H9 (cell line): ENCODE measurements around the gene TRPV5. TPM values are rescaled to one million over a fixed set of nuclear protein-coding genes. Genes with fewer than 3 reads are reported as not detected.

ENCODE experiments used
- DNase-seq: peaks from one replicate; pipeline ENCODE4 v3.0.0-alpha.2; 2017
- H2AFZ ChIP-seq: one replicate; pipeline ENCODE4 v1.6.1; 2013; ENCODE audit warnings: mild to moderate bottlenecking, low read length, control low read depth, moderate library complexity
- H2AK5ac ChIP-seq: 2 replicates; pipeline ENCODE4 v1.6.1; 2013; ENCODE audit warnings: low read length, control low read depth, mixed read lengths; ENCODE audit not compliant: insufficient read length
- H2BK120ac ChIP-seq: one replicate; pipeline ENCODE4 v1.6.1; 2013; ENCODE audit warnings: low read depth, mild to moderate bottlenecking, low read length, control low read depth, inconsistent platforms; ENCODE audit not compliant: poor library complexity, severe bottlenecking
- H2BK12ac ChIP-seq: 2 replicates; pipeline ENCODE4 v1.6.1; 2013; ENCODE audit warnings: low read length, control low read depth, mixed read lengths, low read depth; ENCODE audit not compliant: insufficient read length
- H2BK15ac ChIP-seq: 2 replicates; pipeline ENCODE4 v1.6.1; 2013; ENCODE audit warnings: low read depth, low read length, control low read depth
- H2BK20ac ChIP-seq: one replicate; pipeline ENCODE4 v1.6.1; 2013; ENCODE audit warnings: low read depth, mild to moderate bottlenecking, low read length, control low read depth, inconsistent platforms; ENCODE audit not compliant: poor library complexity, severe bottlenecking
- H2BK5ac ChIP-seq: 2 replicates; pipeline ENCODE4 v1.6.1; 2013; ENCODE audit warnings: low read length, control low read depth, mixed read lengths; ENCODE audit not compliant: insufficient read length
- H3K14ac ChIP-seq: 2 replicates; pipeline ENCODE4 v1.6.1; 2013; ENCODE audit warnings: low read length, control low read depth; ENCODE audit not compliant: insufficient read depth
- H3K18ac ChIP-seq: 2 replicates; pipeline ENCODE4 v1.6.1; 2013; ENCODE audit warnings: low read depth, mild to moderate bottlenecking, mixed read lengths, low read length, control low read depth; ENCODE audit not compliant: insufficient read length
- H3K23ac ChIP-seq: 2 replicates; pipeline ENCODE4 v1.6.1; 2013; ENCODE audit warnings: low read length, control low read depth, mixed read lengths, low read depth; ENCODE audit not compliant: insufficient read length
- H3K23me2 ChIP-seq: 2 replicates; pipeline ENCODE4 v1.6.1; 2013; ENCODE audit warnings: low read depth, mild to moderate bottlenecking, mixed read lengths, low read length, control low read depth; ENCODE audit not compliant: insufficient read length, poor library complexity, severe bottlenecking
- H3K27ac ChIP-seq: 2 replicates; pipeline ENCODE4 v1.5.1; 2013; ENCODE audit warnings: low read length, control low read depth, mixed read lengths, low read depth; ENCODE audit not compliant: insufficient read length
- H3K27me3 ChIP-seq: 2 replicates; pipeline ENCODE4 v1.6.1; 2013; ENCODE audit warnings: low read length, control low read depth, inconsistent platforms; ENCODE audit not compliant: insufficient read depth
- H3K4ac ChIP-seq: 2 replicates; pipeline ENCODE4 v1.6.1; 2013; ENCODE audit warnings: low read depth, mild to moderate bottlenecking, control low read depth, inconsistent platforms, low read length, moderate library complexity
- H3K4me1 ChIP-seq: 2 replicates; pipeline ENCODE4 v1.6.1; 2013; ENCODE audit warnings: low read length, control low read depth, inconsistent platforms; ENCODE audit not compliant: insufficient read depth
- H3K4me2 ChIP-seq: 2 replicates; pipeline ENCODE4 v1.6.1; 2013; ENCODE audit warnings: low read length, control low read depth, mixed read lengths; ENCODE audit not compliant: insufficient read length, insufficient read depth
- H3K56ac ChIP-seq: 2 replicates; pipeline ENCODE4 v1.6.1; 2013; ENCODE audit warnings: low read depth, mild to moderate bottlenecking, mixed read lengths, low read length, control low read depth; ENCODE audit not compliant: insufficient read length
- H3K79me1 ChIP-seq: 2 replicates; pipeline ENCODE4 v1.6.1; 2013; ENCODE audit warnings: low read depth, mild to moderate bottlenecking, moderate library complexity, low read length, control low read depth, inconsistent platforms; ENCODE audit not compliant: insufficient read depth, poor library complexity, severe bottlenecking
- H3K79me2 ChIP-seq: 2 replicates; pipeline ENCODE4 v1.6.1; 2013; ENCODE audit warnings: low read length, control low read depth, inconsistent platforms; ENCODE audit not compliant: insufficient read depth
- H3K9ac ChIP-seq: 2 replicates; pipeline ENCODE4 v1.6.1; 2013; ENCODE audit warnings: low read length, control low read depth, mixed read lengths; ENCODE audit not compliant: insufficient read length; ENCODE audit errors: extremely low read depth
- H3K9me3 ChIP-seq: one replicate; pipeline ENCODE4 v1.6.1; 2013; ENCODE audit warnings: low read depth, low read length, inconsistent platforms; ENCODE audit not compliant: control insufficient read depth
- H3T11ph ChIP-seq: one replicate; pipeline ENCODE4 v1.6.1; 2013; ENCODE audit warnings: mild to moderate bottlenecking, low read length, control low read depth, inconsistent platforms
- H4K20me1 ChIP-seq: one replicate; pipeline ENCODE4 v1.6.1; 2013; ENCODE audit not compliant: control insufficient read depth, insufficient read length, insufficient read depth
- H4K5ac ChIP-seq: 2 replicates; pipeline ENCODE4 v1.6.1; 2013; ENCODE audit warnings: low read depth, mild to moderate bottlenecking, mixed read lengths, low read length, control low read depth; ENCODE audit not compliant: insufficient read length
- H4K8ac ChIP-seq: replicated peaks from 2 replicates; pipeline ENCODE4 v1.6.1; 2013; ENCODE audit warnings: low read length, control low read depth, mixed read lengths, low read depth; ENCODE audit not compliant: insufficient read length
- H4K91ac ChIP-seq: 2 replicates; pipeline ENCODE4 v1.6.1; 2013; ENCODE audit warnings: low read depth, mild to moderate bottlenecking, moderate library complexity, mixed read lengths, low read length, control low read depth; ENCODE audit not compliant: insufficient read length
- H3K27ac Mint-ChIP-seq, 3 experiments: 2 replicates in 2 of 3; 3 replicates in 1 of 3; pipeline ENCODE4 v1.8.0; 2020 to 2021; ENCODE audit warnings: mixed read lengths in 3 of 3, mild to moderate bottlenecking in 1 of 3, moderate library complexity in 1 of 3
- H3K27me3 Mint-ChIP-seq: 2 replicates; pipeline ENCODE4 v1.8.0; 2021; ENCODE audit warnings: low read depth, mild to moderate bottlenecking, moderate library complexity, mixed read lengths
- H3K36me3 Mint-ChIP-seq, 3 experiments: 2 replicates in 2 of 3; 3 replicates in 1 of 3; pipeline ENCODE4 v1.8.0; 2020 to 2021; ENCODE audit warnings: low read depth in 3 of 3, mixed read lengths in 3 of 3; ENCODE audit not compliant: insufficient read depth in 1 of 3
- H3K4me1 Mint-ChIP-seq, 2 experiments: 2 replicates each; pipeline ENCODE4 v1.8.0; 2020; ENCODE audit warnings: mixed read lengths in 2 of 2
- H3K4me3 Mint-ChIP-seq, 2 experiments: 2 replicates in 1 of 2; 3 replicates in 1 of 2; pipeline ENCODE4 v1.8.0; 2020 to 2021; ENCODE audit warnings: mild to moderate bottlenecking in 2 of 2, mixed read lengths in 2 of 2, moderate library complexity in 1 of 2
- H3K9me3 Mint-ChIP-seq, 2 experiments: 2 replicates in 1 of 2; 3 replicates in 1 of 2; pipeline ENCODE4 v1.8.0; 2020; ENCODE audit warnings: mild to moderate bottlenecking in 2 of 2, mixed read lengths in 2 of 2, moderate library complexity in 1 of 2
- WGBS: extraction: QIAGEN DNeasy Blood & Tissue Kit; methylation state at CpG from one replicate; pipeline ENCODE4 v1.1.7; 2013; ENCODE audit warnings: missing lambda C conversion rate, low lambda C conversion rate, mixed read lengths; ENCODE audit not compliant: insufficient read length; ENCODE audit errors: extremely low coverage; 5-methylcytosine and 5-hydroxymethylcytosine counted together
- total RNA-seq: library from RNA; stranded (reverse); gene quantifications from 2 replicates; pipeline ENCODE4 v1.2.1, GENCODE V29; 2021
- TF ChIP-seq, protein P1 (sequence below): fragments of 200-600 bp; sonication (generic); conservative IDR thresholded peaks from 3 replicates; pipeline ENCODE4 v1.8.0; 2021; ENCODE audit warnings: antibody characterized with exemption, mild to moderate bottlenecking

TRPV5 gene
- total RNA-seq, 1 experiment from 2014 or later, result not detected

DNA sequence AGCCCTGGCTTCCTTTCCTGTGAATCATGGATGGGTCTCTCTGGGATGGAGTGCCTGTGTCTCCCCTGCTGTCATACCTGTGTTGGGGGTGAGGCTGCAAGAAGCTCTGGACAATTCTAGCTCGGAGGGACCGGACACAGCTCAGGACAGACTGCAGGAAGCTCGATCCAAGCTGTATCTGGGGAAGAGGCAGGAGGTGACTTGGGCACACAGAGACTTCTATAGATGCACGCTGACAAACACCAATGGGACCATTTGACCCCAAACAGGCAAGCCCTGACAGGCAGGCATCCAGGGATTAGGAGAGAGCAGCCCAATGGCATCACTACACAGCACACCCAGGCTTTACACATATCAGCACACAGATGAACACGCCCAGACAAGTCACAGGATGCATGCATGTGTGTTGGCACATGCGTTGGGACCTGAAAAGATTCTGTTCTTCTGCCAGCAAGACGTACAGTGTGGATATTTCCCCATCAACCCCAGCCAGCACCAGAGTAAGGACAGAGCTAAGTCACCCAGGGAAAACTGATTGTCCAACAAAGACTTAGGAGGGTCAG lies 10.2 kb upstream of the TRPV5 start:
- Histone ChIP-seq H3K4me1 (no peaks in the 10 kb centered on the region), H3K9ac (no peak overlapping the region), H2AFZ (no peak overlapping the region), H3K9me3 (no peaks in the 10 kb centered on the region), H3K79me2 (no peaks in the 10 kb centered on the region), H3T11ph (no peak overlapping the region), H2BK5ac (no peak overlapping the region), H2AK5ac (no peak overlapping the region), H3K23me2 (no peaks in the 10 kb centered on the region), H3K23ac (no peak overlapping the region), H3K27me3 (no peaks in the 10 kb centered on the region), H3K18ac (no peak overlapping the region), H3K56ac (no peak overlapping the region), H2BK20ac (no peak overlapping the region), H2BK15ac (no peak overlapping the region), H2BK120ac (no peak overlapping the region), H3K4ac (no peak overlapping the region), H4K5ac (no peak overlapping the region), H4K20me1 (no peaks in the 10 kb centered on the region), H3K4me2 (no peak overlapping the region), H2BK12ac (no peak overlapping the region), H3K14ac (no peak overlapping the region), H3K27ac (no peak overlapping the region), H4K8ac (no peak overlapping the region), H4K91ac (no peak overlapping the region), H3K79me1 (no peaks in the 10 kb centered on the region)
- no peak for DNase-seq
- Mint-ChIP-seq H3K9me3 (no peaks in the 10 kb centered on the region), H3K4me1 (peaks cover 0 to 6% of the 10 kb centered on the region in 2 experiments; a peak in 2 of 4 replicates), H3K4me3 (no peak overlapping the region), H3K27me3 (peaks cover 6% of the 10 kb centered on the region; the same call in 1 of the 2 replicates), H3K27ac (no peak overlapping the region; a peak in 2 of 7 replicates), H3K36me3 (peaks cover 0 to 3% (median 0%) of the 10 kb centered on the region in 3 experiments; a peak in 2 of 7 replicates)
- TF ChIP-seq, protein P1, sequence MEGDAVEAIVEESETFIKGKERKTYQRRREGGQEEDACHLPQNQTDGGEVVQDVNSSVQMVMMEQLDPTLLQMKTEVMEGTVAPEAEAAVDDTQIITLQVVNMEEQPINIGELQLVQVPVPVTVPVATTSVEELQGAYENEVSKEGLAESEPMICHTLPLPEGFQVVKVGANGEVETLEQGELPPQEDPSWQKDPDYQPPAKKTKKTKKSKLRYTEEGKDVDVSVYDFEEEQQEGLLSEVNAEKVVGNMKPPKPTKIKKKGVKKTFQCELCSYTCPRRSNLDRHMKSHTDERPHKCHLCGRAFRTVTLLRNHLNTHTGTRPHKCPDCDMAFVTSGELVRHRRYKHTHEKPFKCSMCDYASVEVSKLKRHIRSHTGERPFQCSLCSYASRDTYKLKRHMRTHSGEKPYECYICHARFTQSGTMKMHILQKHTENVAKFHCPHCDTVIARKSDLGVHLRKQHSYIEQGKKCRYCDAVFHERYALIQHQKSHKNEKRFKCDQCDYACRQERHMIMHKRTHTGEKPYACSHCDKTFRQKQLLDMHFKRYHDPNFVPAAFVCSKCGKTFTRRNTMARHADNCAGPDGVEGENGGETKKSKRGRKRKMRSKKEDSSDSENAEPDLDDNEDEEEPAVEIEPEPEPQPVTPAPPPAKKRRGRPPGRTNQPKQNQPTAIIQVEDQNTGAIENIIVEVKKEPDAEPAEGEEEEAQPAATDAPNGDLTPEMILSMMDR, result no peak
- no CpG with 5 or more reads among the region's 7 CpGs for WGBS
